Cortex of kidney (tissue), 1 donor: ENCODE measurements around the gene GPC6.
"Not testable (repeated sequence)": the region's sequence is repeated elsewhere in the genome, so short reads cannot be mapped to it uniquely, and the experiment has no call there.

Source experiments
- DNase-seq: peaks from one replicate; lab custom pipeline; 2025; lab: John Stamatoyannopoulos, UW

The GPC6 gene

GRCh38 chr13:94172416-94172815 lies 945.8 kb downstream of the GPC6 start:
- no peak for DNase-seq

- DNase-seq = no peak
These were observed 946.8 kb downstream of the GPC6 start for GRCh38 chr13:94173312-94173854.

- no peak for DNase-seq
These were observed 947.4 kb downstream of the GPC6 start for GRCh38 chr13:94174009-94174408.

GRCh38 chr13:94175076-94175475 lies 948.5 kb downstream of the GPC6 start:
- DNase-seq = no peak

- DNase-seq = no peak
These were observed 950.0 kb downstream of the GPC6 start for GRCh38 chr13:94176561-94176960.

- no peak for DNase-seq
These were observed 950.4 kb downstream of the GPC6 start for GRCh38 chr13:94177041-94177440.

GRCh38 chr13:94178625-94179244 lies 952.1 kb downstream of the GPC6 start:
- no peak for DNase-seq

- no peak for DNase-seq
These were observed 955.0 kb downstream of the GPC6 start for GRCh38 chr13:94181461-94182107.

- DNase-seq = no peak
These were observed 955.7 kb downstream of the GPC6 start for GRCh38 chr13:94182185-94182761.

GRCh38 chr13:94186470-94186869 lies 959.9 kb downstream of the GPC6 start:
- DNase-seq = no peak

GRCh38 chr13:94188201-94188854 lies 961.7 kb downstream of the GPC6 start:
- DNase-seq = no peak

GRCh38 chr13:94192431-94192975 lies 965.9 kb downstream of the GPC6 start:
- no peak for DNase-seq

- DNase-seq = no peak
These were observed 969.1 kb downstream of the GPC6 start for GRCh38 chr13:94195715-94196114.

- DNase-seq = no peak
These were observed 969.8 kb downstream of the GPC6 start for GRCh38 chr13:94196413-94196812.

- no peak for DNase-seq
These were observed 972.1 kb downstream of the GPC6 start for GRCh38 chr13:94198681-94199080.

GRCh38 chr13:94199135-94199534 lies 972.5 kb downstream of the GPC6 start:
- no peak for DNase-seq

GRCh38 chr13:94201022-94201421 lies 974.4 kb downstream of the GPC6 start:
- DNase-seq = no peak

- no peak for DNase-seq
These were observed 977.6 kb downstream of the GPC6 start for GRCh38 chr13:94204163-94204562.

- DNase-seq = no peak
These were observed 978.3 kb downstream of the GPC6 start for GRCh38 chr13:94204946-94205345.

- DNase-seq = no peak
These were observed 979.3 kb downstream of the GPC6 start for GRCh38 chr13:94205896-94206295.

GRCh38 chr13:94209117-94209516 lies 982.5 kb downstream of the GPC6 start:
- no peak for DNase-seq

GRCh38 chr13:94209913-94210312 lies 983.3 kb downstream of the GPC6 start:
- DNase-seq = not testable (repeated sequence)
